GM21360 (cell line): ENCODE measurements around the gene CYTH1.
"Not testable (repeated sequence)": the region's sequence is repeated elsewhere in the genome, so short reads cannot be mapped to it uniquely, and the experiment has no call there.

Experiments used
- ATAC-seq: cut with Tn5 transposase; IDR thresholded peaks from one replicate; pipeline ENCODE4 v1.9.1; 2021; ENCODE audit warnings: mild to moderate bottlenecking, moderate library complexity; ENCODE audit not compliant: unreplicated experiment

The CYTH1 gene

GRCh38 chr17:78674595-78675315 is 107.3 kb downstream of the CYTH1 start:
- no peak for ATAC-seq

- ATAC-seq: no peak
These were observed 107.9 kb downstream of the CYTH1 start for GRCh38 chr17:78674156-78674555.

- ATAC-seq: no peak
These were observed 108.7 kb downstream of the CYTH1 start for GRCh38 chr17:78673395-78673794.

- no peak for ATAC-seq
These were observed 109.2 kb downstream of the CYTH1 start for GRCh38 chr17:78672871-78673371.

- ATAC-seq: no peak
These were observed 110.1 kb downstream of the CYTH1 start for GRCh38 chr17:78672005-78672404.

GRCh38 chr17:78671726-78672001 is 110.4 kb downstream of the CYTH1 start:
- not testable (repeated sequence) for ATAC-seq

- no peak for ATAC-seq
These were observed 111.0 kb downstream of the CYTH1 start for GRCh38 chr17:78670850-78671725.

GRCh38 chr17:78669975-78670518 is 112.0 kb downstream of the CYTH1 start:
- no peak for ATAC-seq

- no peak for ATAC-seq
These were observed 112.7 kb downstream of the CYTH1 start for GRCh38 chr17:78669256-78669974.

- no peak for ATAC-seq
These were observed 113.2 kb downstream of the CYTH1 start for GRCh38 chr17:78668847-78669246.

- ATAC-seq: no peak
These were observed 114.1 kb downstream of the CYTH1 start for GRCh38 chr17:78667741-78668640.

- ATAC-seq: no peak
These were observed 115.0 kb downstream of the CYTH1 start for GRCh38 chr17:78667091-78667490.

- ATAC-seq: no peak
These were observed 115.8 kb downstream of the CYTH1 start for GRCh38 chr17:78665952-78666920.

- ATAC-seq: no peak
These were observed 116.6 kb downstream of the CYTH1 start for GRCh38 chr17:78665387-78665951.

- no peak for ATAC-seq
These were observed 117.3 kb downstream of the CYTH1 start for GRCh38 chr17:78664476-78665386.

GRCh38 chr17:78661093-78661770 is 120.8 kb downstream of the CYTH1 start:
- ATAC-seq: no peak

GRCh38 chr17:78659546-78659945 is 122.5 kb downstream of the CYTH1 start:
- ATAC-seq: no peak
